HG03469 (cell line): ENCODE results near the gene FTCD.
"Not testable (repeated sequence)": the region's sequence is repeated elsewhere in the genome, so short reads cannot be mapped to it uniquely, and the experiment has no call there.

Experiments
- ATAC-seq: cut with Tn5 transposase; IDR thresholded peaks from one replicate; pipeline ENCODE4 v1.9.1; 2021; ENCODE audit warnings: mild to moderate bottlenecking, moderate library complexity, moderate number of reproducible peaks; ENCODE audit not compliant: unreplicated experiment

FTCD gene

GRCh38 chr21:46155514-46156377, at the start of gene FTCD:
Gene FTCD (minus strand): TSS chr21:46155579. CDS start chr21:46155523, 56 bp downstream.
- ATAC-seq, result no peak

- ATAC-seq, result no peak
Observed at GRCh38 chr21:46205166-46205565, 49.8 kb upstream of the FTCD start.

- ATAC-seq, result no peak
Observed at GRCh38 chr21:46203203-46203600, 47.8 kb upstream of the FTCD start.

- no peak for ATAC-seq
Observed at GRCh38 chr21:46202592-46203202, 47.3 kb upstream of the FTCD start.

- ATAC-seq, result not testable (repeated sequence)
Observed at GRCh38 chr21:46200877-46201803, 45.8 kb upstream of the FTCD start.

- no peak for ATAC-seq
Observed at GRCh38 chr21:46199436-46200373, 44.3 kb upstream of the FTCD start.

- no peak for ATAC-seq
Observed at GRCh38 chr21:46196733-46197132, 41.4 kb upstream of the FTCD start.

- ATAC-seq, result no peak
Observed at GRCh38 chr21:46195595-46196195, 40.3 kb upstream of the FTCD start.

GRCh38 chr21:46194374-46195334, 39.3 kb upstream of the FTCD start:
- ATAC-seq, result no peak

GRCh38 chr21:46193829-46194373, 38.5 kb upstream of the FTCD start:
- ATAC-seq, result no peak

- no peak for ATAC-seq
Observed at GRCh38 chr21:46191686-46192575, 36.6 kb upstream of the FTCD start.

GRCh38 chr21:46191257-46191685, 35.9 kb upstream of the FTCD start:
- ATAC-seq, result no peak

GRCh38 chr21:46190491-46191131, 35.2 kb upstream of the FTCD start:
- no peak for ATAC-seq

GRCh38 chr21:46189959-46190490, 34.6 kb upstream of the FTCD start:
- ATAC-seq, result no peak

- ATAC-seq, result no peak
Observed at GRCh38 chr21:46189213-46189958, 34.0 kb upstream of the FTCD start.
